ENCODE results near the gene TMEFF2. TPM values are rescaled to one million over a fixed set of nuclear protein-coding genes. Genes with fewer than 3 reads are reported as not detected.

Gene TMEFF2
- total RNA-seq, 2 donors from 2014 or later, result not detected

- Mint-ChIP-seq H3K9me3 (no peaks in the 10 kb centered on the region), H3K27me3 (peaks cover 4 to 24% of the 10 kb centered on the region in 2 donors), H3K4me3 (no peak overlapping the region), H3K36me3 (no peaks in the 10 kb centered on the region), H3K4me1 (ENCODE audit: low read depth in 2 of 2) (no peaks in the 10 kb centered on the region), H3K27ac (no peak overlapping the region)
- ATAC-seq (no peak), DNase-seq (ENCODE audit: low spot score) (no peak)
Observed at GRCh38 chr2:191942090-191942738, 252.5 kb downstream of the TMEFF2 start.

GRCh38 chr2:191941376-191941929 lies 253.3 kb downstream of the TMEFF2 start:
- DNase-seq (ENCODE audit: low spot score) (no peak), ATAC-seq (no peak)
- Mint-ChIP-seq H3K9me3 (no peaks in the 10 kb centered on the region), H3K27me3 (peaks cover 4 to 24% of the 10 kb centered on the region in 2 donors), H3K4me1 (ENCODE audit: low read depth in 2 of 2) (no peaks in the 10 kb centered on the region), H3K27ac (no peak overlapping the region), H3K36me3 (no peaks in the 10 kb centered on the region), H3K4me3 (no peak overlapping the region)

DNA sequence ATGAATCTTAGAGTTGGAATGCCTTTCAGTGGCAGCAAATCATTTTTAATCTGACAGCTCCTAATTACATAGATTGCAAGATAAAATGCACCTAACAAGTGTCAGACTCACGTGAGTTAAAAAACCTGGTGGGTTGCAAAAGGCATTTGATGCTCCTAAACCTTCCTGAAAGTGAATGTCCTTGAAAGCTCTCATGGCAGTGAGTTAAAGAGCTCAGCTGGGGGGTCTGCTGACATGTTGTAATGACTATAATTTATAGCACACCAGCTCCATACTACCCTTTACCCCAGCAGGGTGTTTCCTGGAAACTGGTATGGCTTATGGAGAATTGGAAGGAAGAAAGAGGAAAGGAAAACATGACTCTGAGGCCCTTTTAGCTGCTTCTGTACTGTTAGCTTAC lies 256.0 kb downstream of the TMEFF2 start:
- Mint-ChIP-seq H3K27me3 (peaks cover 4 to 24% of the 10 kb centered on the region in 2 donors), H3K4me3 (no peak overlapping the region), H3K9me3 (no peaks in the 10 kb centered on the region), H3K36me3 (no peaks in the 10 kb centered on the region), H3K27ac (no peak overlapping the region), H3K4me1 (ENCODE audit: low read depth in 2 of 2) (no peaks in the 10 kb centered on the region)
- DNase-seq (ENCODE audit: low spot score) (no peak), ATAC-seq (no peak)

DNA sequence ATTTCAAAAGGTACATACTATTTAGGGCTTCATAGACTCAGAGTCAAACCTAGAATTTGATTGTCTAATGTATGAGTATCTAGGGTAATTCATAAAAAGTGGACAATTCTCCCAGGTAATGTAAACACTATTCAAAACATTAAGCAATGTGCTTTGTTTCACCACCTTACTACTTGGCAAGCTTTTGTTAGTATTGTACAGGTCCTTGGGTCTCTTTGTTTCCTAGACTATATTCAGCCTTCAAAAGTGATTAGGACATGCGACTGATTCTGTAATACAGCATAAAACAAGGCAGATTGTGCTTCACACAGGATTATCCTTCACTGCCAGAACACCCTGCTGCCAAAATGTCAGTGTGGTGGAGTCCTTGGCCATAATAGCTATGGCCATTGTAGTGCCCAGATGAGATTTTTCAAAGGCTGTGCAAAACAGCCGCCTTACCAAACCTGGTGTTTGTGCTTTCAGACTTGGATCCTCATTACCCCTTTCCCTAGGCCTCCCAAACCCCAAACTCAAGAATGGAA lies 257.8 kb downstream of the TMEFF2 start:
- no peak overlapping the region for H3K4me3 Mint-ChIP-seq
- H3K9me3 Mint-ChIP-seq, result no peaks in the 10 kb centered on the region
- DNase-seq (ENCODE audit: low spot score), result no peak
- H3K36me3 Mint-ChIP-seq, result no peaks in the 10 kb centered on the region
- H3K27me3 Mint-ChIP-seq, result peaks cover 4 to 12% of the 10 kb centered on the region in 2 donors
- no peak for ATAC-seq
- H3K27ac Mint-ChIP-seq, result no peak overlapping the region
- H3K4me1 Mint-ChIP-seq (ENCODE audit: low read depth in 2 of 2), result no peaks in the 10 kb centered on the region

DNA sequence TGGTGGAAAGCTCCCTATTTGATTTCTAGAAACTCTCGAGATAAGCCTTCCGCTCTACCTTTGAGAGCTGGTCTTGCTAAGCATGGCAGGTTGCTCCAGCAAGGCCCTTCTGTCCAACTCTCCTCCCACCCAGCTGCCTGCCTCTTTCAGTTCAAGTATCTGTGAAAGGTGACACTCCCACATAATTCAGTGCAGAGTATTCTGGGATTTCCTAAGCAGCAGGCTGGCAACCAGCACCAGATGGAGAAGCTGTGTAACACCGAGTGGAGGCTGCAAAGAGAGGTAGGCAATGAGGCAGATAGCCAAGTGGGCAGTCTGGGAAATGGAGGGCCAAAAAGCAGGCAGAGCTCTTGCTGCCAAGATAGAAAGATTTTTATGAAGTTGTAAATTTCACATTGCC lies 259.5 kb downstream of the TMEFF2 start:
- peaks cover under 1 to 1% of the 10 kb centered on the region in 2 donors for H3K27me3 Mint-ChIP-seq
- no peaks in the 10 kb centered on the region for H3K9me3 Mint-ChIP-seq
- H3K4me3 Mint-ChIP-seq, result no peak overlapping the region
- no peak for DNase-seq (ENCODE audit: low spot score)
- H3K27ac Mint-ChIP-seq, result no peak overlapping the region
- H3K36me3 Mint-ChIP-seq, result no peaks in the 10 kb centered on the region
- ATAC-seq, result no peak
- no peaks in the 10 kb centered on the region for H3K4me1 Mint-ChIP-seq (ENCODE audit: low read depth in 2 of 2)

DNA sequence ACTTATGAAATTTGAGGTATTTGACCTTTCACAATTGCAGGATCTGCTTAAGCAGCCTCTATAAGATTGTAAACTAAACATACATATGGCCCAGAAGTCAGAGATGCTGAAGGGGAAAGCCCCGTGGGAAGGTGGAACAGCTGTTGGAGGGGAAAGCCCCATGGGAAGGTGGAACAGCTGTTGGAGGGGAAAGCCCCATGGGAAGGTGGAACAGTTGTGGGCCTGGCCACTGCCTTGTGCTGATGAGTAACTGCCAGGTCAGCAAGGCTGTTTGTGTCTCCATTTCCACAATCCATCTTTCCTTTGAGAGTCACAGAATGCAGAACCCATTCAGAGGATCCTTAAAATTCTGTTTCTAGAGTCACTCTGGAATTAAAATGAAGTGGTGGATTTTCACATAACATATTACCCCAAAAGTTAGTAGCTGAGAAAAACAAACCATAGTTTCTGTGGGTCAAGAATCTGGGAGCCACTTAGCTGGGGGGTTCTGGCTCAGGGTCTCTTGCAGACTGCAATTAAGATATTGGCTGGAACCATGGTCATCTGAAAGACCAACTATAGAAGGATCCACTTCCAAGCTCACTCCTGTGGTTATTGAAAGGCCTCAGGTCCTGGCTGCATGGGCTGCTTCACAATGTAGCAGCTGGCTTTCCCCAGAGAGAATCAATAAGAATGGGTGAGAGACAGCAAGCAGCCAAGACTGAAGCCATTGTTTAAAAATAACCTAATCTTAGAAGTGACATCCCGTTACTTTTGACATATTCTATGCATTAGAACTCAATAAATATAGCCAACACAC lies 261.2 kb downstream of the TMEFF2 start:
- Mint-ChIP-seq H3K4me1 (ENCODE audit: low read depth in 2 of 2) (no peaks in the 10 kb centered on the region), H3K4me3 (no peak overlapping the region), H3K27ac (no peak overlapping the region), H3K27me3 (no peaks in the 10 kb centered on the region), H3K9me3 (no peaks in the 10 kb centered on the region), H3K36me3 (no peaks in the 10 kb centered on the region)
- DNase-seq (ENCODE audit: low spot score) (no peak), ATAC-seq (no peak)

DNA sequence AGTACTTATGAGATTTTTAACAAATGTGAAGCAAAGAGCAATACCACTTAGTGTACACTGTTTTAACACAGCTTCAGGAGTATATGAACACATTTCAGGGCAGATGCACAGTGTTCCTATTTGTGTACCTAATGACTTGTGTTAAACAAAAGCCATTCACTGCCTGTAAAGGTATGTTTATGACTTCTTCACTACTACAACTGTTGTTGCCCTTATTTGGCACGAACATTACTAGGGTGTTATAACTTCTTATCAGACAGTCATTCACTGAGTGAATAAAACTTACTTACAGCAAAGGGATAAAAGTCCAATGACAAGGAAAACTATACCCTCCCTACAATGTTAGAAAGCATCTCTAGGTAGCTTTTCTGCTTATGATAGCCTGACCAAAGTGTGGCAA lies 262.4 kb downstream of the TMEFF2 start:
- DNase-seq (ENCODE audit: low spot score), result no peak
- ATAC-seq, result no peak

DNA sequence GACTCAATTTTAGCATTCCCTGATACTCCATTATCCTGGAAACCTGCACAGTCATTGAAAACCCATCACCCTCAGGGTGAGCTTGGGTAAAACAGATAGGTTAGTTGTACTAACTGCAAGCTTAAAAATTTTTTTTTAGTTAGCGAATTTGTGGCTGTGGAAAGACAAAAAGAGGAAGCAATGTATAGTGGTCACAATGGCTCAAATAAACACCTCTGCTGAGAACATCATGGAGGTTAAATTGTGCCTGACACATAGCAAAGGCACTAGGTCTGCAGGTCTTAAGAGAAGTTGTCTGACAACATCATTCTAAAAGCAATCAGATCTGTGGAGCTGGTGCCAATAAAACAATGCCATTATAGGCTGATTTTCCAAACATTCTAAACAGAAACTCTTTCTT lies 263.4 kb downstream of the TMEFF2 start:
- no peak overlapping the region for H3K4me3 Mint-ChIP-seq
- no peaks in the 10 kb centered on the region for H3K9me3 Mint-ChIP-seq
- H3K36me3 Mint-ChIP-seq, result no peaks in the 10 kb centered on the region

More for the DNA sequence above, 262.4 kb downstream of the TMEFF2 start:
- no peaks in the 10 kb centered on the region for H3K9me3 Mint-ChIP-seq
- no peaks in the 10 kb centered on the region for H3K36me3 Mint-ChIP-seq
- peaks cover 0 to 6% of the 10 kb centered on the region in 2 donors for H3K27me3 Mint-ChIP-seq
- H3K4me1 Mint-ChIP-seq (ENCODE audit: low read depth in 2 of 2), result no peaks in the 10 kb centered on the region
- H3K4me3 Mint-ChIP-seq, result no peak overlapping the region
- no peak overlapping the region for H3K27ac Mint-ChIP-seq

DNA sequence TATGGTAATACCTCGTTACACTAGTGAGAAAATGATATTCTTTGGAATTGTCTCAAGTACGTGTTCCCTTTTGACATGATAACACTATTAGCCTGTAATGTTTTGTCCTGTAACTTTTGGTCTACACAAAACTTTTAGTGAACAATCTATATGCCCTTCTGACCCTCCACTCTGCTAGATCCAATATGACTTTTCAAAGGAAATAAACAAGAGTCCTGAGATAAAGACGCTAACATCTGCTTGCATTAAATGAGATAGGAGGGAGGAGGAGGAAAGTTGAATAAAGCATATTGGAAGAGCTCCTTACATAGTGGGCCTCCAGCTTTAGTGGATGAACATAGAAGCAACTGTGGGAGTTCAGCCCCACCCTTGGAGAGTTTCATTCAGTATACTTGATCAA lies 264.5 kb downstream of the TMEFF2 start:
- H3K4me3 Mint-ChIP-seq, result no peak overlapping the region
- no peaks in the 10 kb centered on the region for H3K9me3 Mint-ChIP-seq
- peaks cover 0 to 6% of the 10 kb centered on the region in 2 donors for H3K27me3 Mint-ChIP-seq
- no peaks in the 10 kb centered on the region for H3K4me1 Mint-ChIP-seq (ENCODE audit: low read depth in 2 of 2)
- H3K27ac Mint-ChIP-seq, result no peak overlapping the region
- DNase-seq (ENCODE audit: low spot score) (no peak), ATAC-seq (no peak)
- no peaks in the 10 kb centered on the region for H3K36me3 Mint-ChIP-seq

More for the DNA sequence above, 263.4 kb downstream of the TMEFF2 start:
- H3K4me1 Mint-ChIP-seq (ENCODE audit: low read depth in 2 of 2), result no peaks in the 10 kb centered on the region
- peaks cover 0 to 6% of the 10 kb centered on the region in 2 donors for H3K27me3 Mint-ChIP-seq
- no peak overlapping the region for H3K27ac Mint-ChIP-seq
- DNase-seq (ENCODE audit: low spot score) (no peak), ATAC-seq (no peak)

DNA sequence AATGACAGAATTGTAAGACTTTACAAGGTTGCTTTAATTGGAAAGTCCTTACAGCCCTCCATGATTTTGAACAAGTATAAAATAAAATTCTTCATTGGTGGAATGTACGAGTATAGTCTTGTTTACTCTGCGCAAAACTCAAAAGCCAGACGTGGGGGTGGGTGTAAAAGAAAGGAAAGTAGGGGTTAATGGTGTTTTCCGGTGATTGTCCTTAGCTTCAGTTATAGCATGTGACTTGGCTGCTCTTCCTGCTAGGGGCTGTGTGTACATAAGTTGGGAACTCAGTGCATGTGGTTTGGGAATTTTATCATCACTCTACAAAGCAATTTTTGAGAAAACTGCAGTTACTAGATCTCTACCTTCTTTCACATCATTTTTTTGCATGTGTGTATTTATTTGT lies 265.4 kb downstream of the TMEFF2 start:
- Mint-ChIP-seq H3K4me3 (no peak overlapping the region), H3K27ac (no peak overlapping the region), H3K4me1 (ENCODE audit: low read depth in 2 of 2) (no peaks in the 10 kb centered on the region), H3K9me3 (no peaks in the 10 kb centered on the region), H3K27me3 (peaks cover 0 to 6% of the 10 kb centered on the region in 2 donors), H3K36me3 (no peaks in the 10 kb centered on the region)
- DNase-seq (ENCODE audit: low spot score) (no peak), ATAC-seq (no peak)

- Mint-ChIP-seq H3K36me3 (no peaks in the 10 kb centered on the region), H3K27ac (no peak overlapping the region), H3K4me3 (no peak overlapping the region), H3K9me3 (no peaks in the 10 kb centered on the region), H3K27me3 (peaks cover 0 to 6% of the 10 kb centered on the region in 2 donors), H3K4me1 (ENCODE audit: low read depth in 2 of 2) (no peaks in the 10 kb centered on the region)
- no peak for DNase-seq (ENCODE audit: low spot score)
- no peak for ATAC-seq
Observed at GRCh38 chr2:191927991-191928390, 266.7 kb downstream of the TMEFF2 start.

GRCh38 chr2:191927319-191927867 lies 267.3 kb downstream of the TMEFF2 start:
- no peak overlapping the region for H3K4me3 Mint-ChIP-seq
- DNase-seq (ENCODE audit: low spot score) (no peak), ATAC-seq (no peak)
- H3K9me3 Mint-ChIP-seq, result no peaks in the 10 kb centered on the region
- no peaks in the 10 kb centered on the region for H3K36me3 Mint-ChIP-seq
- H3K4me1 Mint-ChIP-seq (ENCODE audit: low read depth in 2 of 2), result no peaks in the 10 kb centered on the region
- no peak overlapping the region for H3K27ac Mint-ChIP-seq
- H3K27me3 Mint-ChIP-seq, result peaks cover 0 to 6% of the 10 kb centered on the region in 2 donors

GRCh38 chr2:191926671-191927070 lies 268.1 kb downstream of the TMEFF2 start:
- Mint-ChIP-seq H3K4me1 (ENCODE audit: low read depth in 2 of 2) (no peaks in the 10 kb centered on the region), H3K27me3 (peaks cover 0 to 6% of the 10 kb centered on the region in 2 donors), H3K9me3 (no peaks in the 10 kb centered on the region), H3K27ac (no peak overlapping the region), H3K4me3 (no peak overlapping the region), H3K36me3 (no peaks in the 10 kb centered on the region)
- DNase-seq (ENCODE audit: low spot score), result no peak
- no peak for ATAC-seq

- no peaks in the 10 kb centered on the region for H3K36me3 Mint-ChIP-seq
Observed at GRCh38 chr2:191923652-191923997, 271.1 kb downstream of the TMEFF2 start.

More at GRCh38 chr2:191923652-191923997, 271.1 kb downstream of the TMEFF2 start:
- Mint-ChIP-seq H3K4me1 (ENCODE audit: low read depth in 2 of 2) (no peaks in the 10 kb centered on the region), H3K9me3 (no peaks in the 10 kb centered on the region), H3K4me3 (no peak overlapping the region), H3K27me3 (peaks cover 3 to 6% of the 10 kb centered on the region in 2 donors), H3K27ac (no peak overlapping the region)
- ATAC-seq, result no peak
- no peak for DNase-seq (ENCODE audit: low spot score)

All from natural killer cell treated with Interleukin-12 subunit alpha and Interleukin-12 subunit beta and Interleukin-15 and Interleukin-18, amount 100 ng/mL, for 72 hours (primary cell).